ENCODE results near the gene CLTC. TPM values are rescaled to one million over a fixed set of nuclear protein-coding genes. Genes with fewer than 3 reads are reported as not detected.

The CLTC gene
- total and polyA plus RNA-seq, 2 experiments from 2014 or later = 107 to 344 TPM

DNA sequence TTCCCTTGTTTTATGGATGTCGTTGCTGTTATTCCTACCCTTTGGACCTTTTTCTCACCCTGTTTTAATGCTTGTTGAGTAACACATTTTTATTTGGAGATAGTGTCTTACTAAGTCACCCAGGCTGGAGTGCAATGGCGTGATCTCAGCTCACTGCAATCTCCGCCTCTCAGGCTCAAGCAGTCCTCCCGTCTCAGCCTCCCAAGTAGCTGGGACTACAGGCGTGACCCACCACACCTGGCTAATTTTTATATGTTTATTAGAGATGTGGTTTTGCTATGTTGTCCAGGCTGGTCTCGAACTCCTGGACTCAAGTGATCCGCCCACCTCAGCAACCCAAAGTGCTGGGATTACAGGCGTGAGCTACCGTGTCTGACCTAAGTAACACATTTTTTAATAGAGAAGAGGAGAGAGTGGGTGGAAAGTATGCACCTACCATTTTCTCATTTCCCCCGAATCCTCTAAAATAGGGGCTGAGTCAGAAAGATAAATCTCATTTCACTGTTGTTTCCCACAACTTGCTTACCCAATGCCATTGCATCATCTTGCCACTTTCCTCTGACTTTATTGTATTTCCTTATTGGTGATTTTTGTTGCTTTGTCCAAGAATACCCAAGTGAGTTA is 47.3 kb upstream of the CLTC start:
- no peaks in the 10 kb centered on the region for H3K27me3 ChIP-seq (ENCODE audit: insufficient read depth)
- H3K4me3 Mint-ChIP-seq = no peak overlapping the region
- H3K9me3 Mint-ChIP-seq = no peaks in the 10 kb centered on the region
- H3K4me1 Mint-ChIP-seq = no peaks in the 10 kb centered on the region
- DNase-seq (ENCODE audit: low spot score) = no peak
- H3K4me3 ChIP-seq = no peak overlapping the region
- H2AFZ ChIP-seq = no peak overlapping the region
- H3K36me3 Mint-ChIP-seq (ENCODE audit: low read depth) = peaks cover 16% of the 10 kb centered on the region; the same call in 2 of the 3 replicates
- ATAC-seq = no peak
- H3F3A ChIP-seq (replicated peaks; ENCODE audit: low read depth) = 0 out of 2 replicates have a peak, but pooled peaks cover 3% of the 10 kb centered on the region
- H3K36me3 ChIP-seq (ENCODE audit: insufficient read depth) = peaks cover 3% of the 10 kb centered on the region
- H3K27me3 Mint-ChIP-seq (ENCODE audit: insufficient read depth, low read depth, poor library complexity) = no peaks in the 10 kb centered on the region
- TF ChIP-seq, protein P1, sequence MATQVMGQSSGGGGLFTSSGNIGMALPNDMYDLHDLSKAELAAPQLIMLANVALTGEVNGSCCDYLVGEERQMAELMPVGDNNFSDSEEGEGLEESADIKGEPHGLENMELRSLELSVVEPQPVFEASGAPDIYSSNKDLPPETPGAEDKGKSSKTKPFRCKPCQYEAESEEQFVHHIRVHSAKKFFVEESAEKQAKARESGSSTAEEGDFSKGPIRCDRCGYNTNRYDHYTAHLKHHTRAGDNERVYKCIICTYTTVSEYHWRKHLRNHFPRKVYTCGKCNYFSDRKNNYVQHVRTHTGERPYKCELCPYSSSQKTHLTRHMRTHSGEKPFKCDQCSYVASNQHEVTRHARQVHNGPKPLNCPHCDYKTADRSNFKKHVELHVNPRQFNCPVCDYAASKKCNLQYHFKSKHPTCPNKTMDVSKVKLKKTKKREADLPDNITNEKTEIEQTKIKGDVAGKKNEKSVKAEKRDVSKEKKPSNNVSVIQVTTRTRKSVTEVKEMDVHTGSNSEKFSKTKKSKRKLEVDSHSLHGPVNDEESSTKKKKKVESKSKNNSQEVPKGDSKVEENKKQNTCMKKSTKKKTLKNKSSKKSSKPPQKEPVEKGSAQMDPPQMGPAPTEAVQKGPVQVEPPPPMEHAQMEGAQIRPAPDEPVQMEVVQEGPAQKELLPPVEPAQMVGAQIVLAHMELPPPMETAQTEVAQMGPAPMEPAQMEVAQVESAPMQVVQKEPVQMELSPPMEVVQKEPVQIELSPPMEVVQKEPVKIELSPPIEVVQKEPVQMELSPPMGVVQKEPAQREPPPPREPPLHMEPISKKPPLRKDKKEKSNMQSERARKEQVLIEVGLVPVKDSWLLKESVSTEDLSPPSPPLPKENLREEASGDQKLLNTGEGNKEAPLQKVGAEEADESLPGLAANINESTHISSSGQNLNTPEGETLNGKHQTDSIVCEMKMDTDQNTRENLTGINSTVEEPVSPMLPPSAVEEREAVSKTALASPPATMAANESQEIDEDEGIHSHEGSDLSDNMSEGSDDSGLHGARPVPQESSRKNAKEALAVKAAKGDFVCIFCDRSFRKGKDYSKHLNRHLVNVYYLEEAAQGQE (IDR thresholded peaks at IDR 0.05; ENCODE audit: unreplicated experiment) = no peak
- TF ChIP-seq JUNB (IDR thresholded peaks at IDR 0.05; ENCODE audit: unreplicated experiment) (no peak), EZH2phosphoT487 (IDR thresholded peaks at IDR 0.05; ENCODE audit: unreplicated experiment) (no peak), NANOG (IDR thresholded peaks at IDR 0.05; ENCODE audit: borderline replicate concordance) (no peak), STAT1 (IDR thresholded peaks at IDR 0.05; ENCODE audit: unreplicated experiment) (no peak), ZNF114 (CRISPR knock-in tag; IDR thresholded peaks at IDR 0.05) (no peak), POLR2AphosphoS5 (IDR thresholded peaks at IDR 0.05; ENCODE audit: low read depth) (no peak), CREB1 (CRISPR knock-in tag; IDR thresholded peaks at IDR 0.05; ENCODE audit: low read depth) (no peak), ZNF331 (CRISPR knock-in tag; IDR thresholded peaks at IDR 0.05; ENCODE audit: low read depth) (no peak)
- TF ChIP-seq, protein P2, sequence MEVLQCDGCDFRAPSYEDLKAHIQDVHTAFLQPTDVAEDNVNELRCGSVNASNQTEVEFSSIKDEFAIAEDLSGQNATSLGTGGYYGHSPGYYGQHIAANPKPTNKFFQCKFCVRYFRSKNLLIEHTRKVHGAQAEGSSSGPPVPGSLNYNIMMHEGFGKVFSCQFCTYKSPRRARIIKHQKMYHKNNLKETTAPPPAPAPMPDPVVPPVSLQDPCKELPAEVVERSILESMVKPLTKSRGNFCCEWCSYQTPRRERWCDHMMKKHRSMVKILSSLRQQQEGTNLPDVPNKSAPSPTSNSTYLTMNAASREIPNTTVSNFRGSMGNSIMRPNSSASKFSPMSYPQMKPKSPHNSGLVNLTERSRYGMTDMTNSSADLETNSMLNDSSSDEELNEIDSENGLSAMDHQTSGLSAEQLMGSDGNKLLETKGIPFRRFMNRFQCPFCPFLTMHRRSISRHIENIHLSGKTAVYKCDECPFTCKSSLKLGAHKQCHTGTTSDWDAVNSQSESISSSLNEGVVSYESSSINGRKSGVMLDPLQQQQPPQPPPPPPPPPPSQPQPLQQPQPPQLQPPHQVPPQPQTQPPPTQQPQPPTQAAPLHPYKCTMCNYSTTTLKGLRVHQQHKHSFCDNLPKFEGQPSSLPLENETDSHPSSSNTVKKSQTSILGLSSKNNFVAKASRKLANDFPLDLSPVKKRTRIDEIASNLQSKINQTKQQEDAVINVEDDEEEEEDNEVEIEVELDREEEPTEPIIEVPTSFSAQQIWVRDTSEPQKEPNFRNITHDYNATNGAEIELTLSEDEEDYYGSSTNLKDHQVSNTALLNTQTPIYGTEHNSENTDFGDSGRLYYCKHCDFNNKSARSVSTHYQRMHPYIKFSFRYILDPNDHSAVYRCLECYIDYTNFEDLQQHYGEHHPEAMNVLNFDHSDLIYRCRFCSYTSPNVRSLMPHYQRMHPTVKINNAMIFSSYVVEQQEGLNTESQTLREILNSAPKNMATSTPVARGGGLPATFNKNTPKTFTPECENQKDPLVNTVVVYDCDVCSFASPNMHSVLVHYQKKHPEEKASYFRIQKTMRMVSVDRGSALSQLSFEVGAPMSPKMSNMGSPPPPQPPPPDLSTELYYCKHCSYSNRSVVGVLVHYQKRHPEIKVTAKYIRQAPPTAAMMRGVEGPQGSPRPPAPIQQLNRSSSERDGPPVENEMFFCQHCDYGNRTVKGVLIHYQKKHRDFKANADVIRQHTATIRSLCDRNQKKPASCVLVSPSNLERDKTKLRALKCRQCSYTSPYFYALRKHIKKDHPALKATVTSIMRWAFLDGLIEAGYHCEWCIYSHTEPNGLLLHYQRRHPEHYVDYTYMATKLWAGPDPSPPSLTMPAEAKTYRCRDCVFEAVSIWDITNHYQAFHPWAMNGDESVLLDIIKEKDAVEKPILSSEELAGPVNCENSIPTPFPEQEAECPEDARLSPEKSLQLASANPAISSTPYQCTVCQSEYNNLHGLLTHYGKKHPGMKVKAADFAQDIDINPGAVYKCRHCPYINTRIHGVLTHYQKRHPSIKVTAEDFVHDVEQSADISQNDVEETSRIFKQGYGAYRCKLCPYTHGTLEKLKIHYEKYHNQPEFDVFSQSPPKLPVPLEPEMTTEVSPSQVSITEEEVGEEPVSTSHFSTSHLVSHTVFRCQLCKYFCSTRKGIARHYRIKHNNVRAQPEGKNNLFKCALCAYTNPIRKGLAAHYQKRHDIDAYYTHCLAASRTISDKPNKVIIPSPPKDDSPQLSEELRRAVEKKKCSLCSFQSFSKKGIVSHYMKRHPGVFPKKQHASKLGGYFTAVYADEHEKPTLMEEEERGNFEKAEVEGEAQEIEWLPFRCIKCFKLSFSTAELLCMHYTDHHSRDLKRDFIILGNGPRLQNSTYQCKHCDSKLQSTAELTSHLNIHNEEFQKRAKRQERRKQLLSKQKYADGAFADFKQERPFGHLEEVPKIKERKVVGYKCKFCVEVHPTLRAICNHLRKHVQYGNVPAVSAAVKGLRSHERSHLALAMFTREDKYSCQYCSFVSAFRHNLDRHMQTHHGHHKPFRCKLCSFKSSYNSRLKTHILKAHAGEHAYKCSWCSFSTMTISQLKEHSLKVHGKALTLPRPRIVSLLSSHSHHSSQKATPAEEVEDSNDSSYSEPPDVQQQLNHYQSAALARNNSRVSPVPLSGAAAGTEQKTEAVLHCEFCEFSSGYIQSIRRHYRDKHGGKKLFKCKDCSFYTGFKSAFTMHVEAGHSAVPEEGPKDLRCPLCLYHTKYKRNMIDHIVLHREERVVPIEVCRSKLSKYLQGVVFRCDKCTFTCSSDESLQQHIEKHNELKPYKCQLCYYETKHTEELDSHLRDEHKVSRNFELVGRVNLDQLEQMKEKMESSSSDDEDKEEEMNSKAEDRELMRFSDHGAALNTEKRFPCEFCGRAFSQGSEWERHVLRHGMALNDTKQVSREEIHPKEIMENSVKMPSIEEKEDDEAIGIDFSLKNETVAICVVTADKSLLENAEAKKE (CRISPR knock-in tag; IDR thresholded peaks at IDR 0.05) = no peak
- TF ChIP-seq, protein P3, sequence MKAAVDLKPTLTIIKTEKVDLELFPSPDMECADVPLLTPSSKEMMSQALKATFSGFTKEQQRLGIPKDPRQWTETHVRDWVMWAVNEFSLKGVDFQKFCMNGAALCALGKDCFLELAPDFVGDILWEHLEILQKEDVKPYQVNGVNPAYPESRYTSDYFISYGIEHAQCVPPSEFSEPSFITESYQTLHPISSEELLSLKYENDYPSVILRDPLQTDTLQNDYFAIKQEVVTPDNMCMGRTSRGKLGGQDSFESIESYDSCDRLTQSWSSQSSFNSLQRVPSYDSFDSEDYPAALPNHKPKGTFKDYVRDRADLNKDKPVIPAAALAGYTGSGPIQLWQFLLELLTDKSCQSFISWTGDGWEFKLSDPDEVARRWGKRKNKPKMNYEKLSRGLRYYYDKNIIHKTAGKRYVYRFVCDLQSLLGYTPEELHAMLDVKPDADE (IDR thresholded peaks at IDR 0.05) = no peak
- TF ChIP-seq, protein P4, sequence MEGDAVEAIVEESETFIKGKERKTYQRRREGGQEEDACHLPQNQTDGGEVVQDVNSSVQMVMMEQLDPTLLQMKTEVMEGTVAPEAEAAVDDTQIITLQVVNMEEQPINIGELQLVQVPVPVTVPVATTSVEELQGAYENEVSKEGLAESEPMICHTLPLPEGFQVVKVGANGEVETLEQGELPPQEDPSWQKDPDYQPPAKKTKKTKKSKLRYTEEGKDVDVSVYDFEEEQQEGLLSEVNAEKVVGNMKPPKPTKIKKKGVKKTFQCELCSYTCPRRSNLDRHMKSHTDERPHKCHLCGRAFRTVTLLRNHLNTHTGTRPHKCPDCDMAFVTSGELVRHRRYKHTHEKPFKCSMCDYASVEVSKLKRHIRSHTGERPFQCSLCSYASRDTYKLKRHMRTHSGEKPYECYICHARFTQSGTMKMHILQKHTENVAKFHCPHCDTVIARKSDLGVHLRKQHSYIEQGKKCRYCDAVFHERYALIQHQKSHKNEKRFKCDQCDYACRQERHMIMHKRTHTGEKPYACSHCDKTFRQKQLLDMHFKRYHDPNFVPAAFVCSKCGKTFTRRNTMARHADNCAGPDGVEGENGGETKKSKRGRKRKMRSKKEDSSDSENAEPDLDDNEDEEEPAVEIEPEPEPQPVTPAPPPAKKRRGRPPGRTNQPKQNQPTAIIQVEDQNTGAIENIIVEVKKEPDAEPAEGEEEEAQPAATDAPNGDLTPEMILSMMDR (conservative IDR thresholded peaks at IDR 0.05; ENCODE audit: low read depth in 2 of 2) = no peak
- H3K4me1 ChIP-seq (ENCODE audit: insufficient read depth) = no peaks in the 10 kb centered on the region
- no peak overlapping the region for H3K27ac Mint-ChIP-seq
- H3K79me2 ChIP-seq (replicated peaks; ENCODE audit: insufficient read depth) = peaks cover 12% of the 10 kb centered on the region
- no peak overlapping the region for H3K27ac ChIP-seq (ENCODE audit: low read depth)
- no peaks in the 10 kb centered on the region for H3K9me2 ChIP-seq (ENCODE audit: insufficient read depth)
- H4K20me1 ChIP-seq (replicated peaks; ENCODE audit: insufficient read depth) = no peaks in the 10 kb centered on the region
- no peak overlapping the region for H3K4me2 ChIP-seq
